ENCODE results near the gene MSL2.
"Not testable (repeated sequence)": the region's sequence is repeated elsewhere in the genome, so short reads cannot be mapped to it uniquely, and the experiment has no call there.

The MSL2 gene

DNA sequence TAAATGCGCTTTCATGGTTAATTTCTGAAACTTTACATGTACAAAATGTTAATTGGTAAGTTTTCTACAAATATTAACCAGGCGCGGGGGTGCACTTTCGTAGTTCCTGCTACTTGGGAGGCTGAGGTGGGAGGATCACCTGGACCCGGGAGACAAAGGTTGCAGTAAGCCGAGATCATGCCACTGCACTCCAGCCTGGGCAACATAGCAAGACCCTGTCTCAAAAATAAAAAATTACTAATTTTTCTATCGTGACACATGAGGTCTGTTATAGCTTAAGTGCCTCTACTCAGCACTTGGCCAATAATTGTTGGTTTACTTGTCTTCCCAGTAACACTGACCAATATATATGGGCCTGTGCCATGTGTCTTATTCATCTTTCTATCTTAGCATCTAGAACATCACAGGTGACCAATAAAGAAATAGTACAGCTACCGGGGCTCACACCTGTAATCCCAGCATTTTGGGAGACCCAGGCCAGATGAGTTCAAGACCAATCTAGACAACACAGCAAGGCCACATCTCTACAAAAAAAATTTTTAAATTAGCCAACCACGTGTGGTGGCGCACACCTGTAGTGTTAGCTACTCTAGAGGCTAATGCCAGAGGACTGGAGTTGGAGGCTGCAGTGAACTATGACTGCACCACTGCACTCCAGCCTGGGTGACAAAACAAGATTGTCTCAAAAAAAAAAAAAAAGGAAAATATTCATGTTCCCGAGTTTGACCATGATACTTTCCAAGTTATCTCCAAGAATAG is 6.1 kb downstream of the MSL2 start:
- DNase-seq = no peak

DNA sequence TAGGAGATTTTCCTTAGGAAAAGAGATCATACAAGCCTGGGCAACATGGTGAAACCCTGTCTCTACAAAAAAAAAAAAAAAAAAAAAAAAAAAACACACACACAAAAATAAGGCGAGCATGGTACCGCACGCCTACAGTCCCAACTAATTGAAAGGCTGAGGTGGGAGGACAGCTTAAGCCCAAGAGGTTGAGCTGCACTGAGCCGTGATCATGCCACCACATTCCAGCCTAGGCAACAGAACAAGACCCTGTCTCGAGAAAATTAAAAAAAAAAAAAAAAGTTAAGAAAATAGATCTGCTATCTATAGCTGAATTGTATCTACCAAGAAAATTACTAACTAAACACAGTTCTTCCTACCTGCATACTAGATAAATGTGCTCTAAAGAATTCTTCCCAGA is 7.1 kb downstream of the MSL2 start:
- DNase-seq = no peak

DNA sequence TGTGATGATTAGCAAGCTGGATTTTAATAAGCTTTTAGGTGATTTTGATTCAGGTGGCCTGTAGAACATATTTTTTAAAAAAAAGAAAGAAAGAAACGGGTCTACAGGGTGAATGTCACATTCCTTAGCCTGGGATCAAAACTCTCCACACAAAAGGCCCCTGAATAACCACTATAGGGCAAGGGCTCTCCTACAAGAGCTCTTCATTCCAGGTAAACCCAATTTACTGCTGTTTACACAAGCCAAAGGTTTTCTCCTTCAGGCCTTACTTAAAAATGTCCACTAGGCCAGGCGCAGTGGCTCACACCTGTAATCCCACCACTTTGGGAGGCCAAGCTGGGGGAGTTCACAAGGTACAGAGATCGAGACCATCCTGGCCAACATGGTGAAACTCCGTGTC is 8.3 kb downstream of the MSL2 start:
- no peak for DNase-seq

DNA sequence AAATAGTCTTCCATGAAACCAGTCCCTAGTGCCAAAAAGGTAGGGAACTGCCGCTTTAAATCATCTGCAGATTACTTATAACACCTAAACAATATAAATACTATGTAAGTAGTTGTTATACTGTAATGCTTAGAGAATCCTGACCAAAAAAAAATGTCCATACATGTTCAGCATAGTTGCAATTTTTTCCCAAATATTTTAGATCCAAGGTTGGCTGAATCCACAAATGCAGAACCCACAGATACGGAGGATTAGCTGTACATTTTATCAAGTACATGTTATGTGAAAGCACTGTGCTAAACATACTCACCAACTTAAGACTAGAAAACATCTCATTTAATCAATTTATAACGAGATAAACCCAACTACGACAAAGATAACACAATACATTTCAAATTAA is 9.3 kb downstream of the MSL2 start:
- no peak for DNase-seq

DNA sequence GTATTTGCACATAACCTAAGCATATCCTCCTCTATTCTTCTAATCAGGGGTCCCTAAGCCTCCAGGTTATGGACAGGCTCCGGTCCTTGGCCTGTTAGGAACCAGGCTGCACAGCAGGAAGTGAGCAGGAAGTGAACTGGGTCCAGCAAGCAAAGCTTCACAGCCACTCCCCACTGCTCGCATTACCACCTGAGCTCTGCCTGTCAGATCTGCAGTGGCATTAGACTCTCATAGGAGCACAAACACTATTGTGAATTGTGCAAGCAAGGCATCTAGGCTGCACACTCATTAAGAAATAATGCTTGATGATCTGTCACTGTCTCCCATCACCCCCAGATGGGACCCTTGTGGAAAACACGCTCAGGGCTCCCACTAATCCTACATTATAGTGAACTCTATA is 9.8 kb downstream of the MSL2 start:
- no peak for DNase-seq

DNA sequence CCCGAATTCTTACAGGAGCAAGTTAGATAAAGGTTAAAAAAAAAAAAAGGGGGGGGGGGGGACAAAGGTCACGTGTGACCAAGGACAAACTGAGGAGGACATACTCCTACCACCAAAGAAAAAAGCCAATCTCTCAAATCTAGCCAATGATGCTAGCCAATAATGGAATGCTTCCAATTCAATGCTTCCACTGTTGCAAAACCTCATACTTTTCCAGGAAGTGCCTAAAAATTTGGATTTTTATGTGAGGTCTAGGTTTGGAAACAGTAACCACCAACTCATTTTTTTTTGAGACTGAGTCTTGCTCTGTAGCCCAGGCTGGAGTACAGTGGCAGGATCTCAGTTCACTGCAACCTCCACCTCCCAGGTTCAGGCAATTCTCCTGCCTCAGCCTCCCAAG is 11.4 kb downstream of the MSL2 start:
- DNase-seq = no peak

DNA sequence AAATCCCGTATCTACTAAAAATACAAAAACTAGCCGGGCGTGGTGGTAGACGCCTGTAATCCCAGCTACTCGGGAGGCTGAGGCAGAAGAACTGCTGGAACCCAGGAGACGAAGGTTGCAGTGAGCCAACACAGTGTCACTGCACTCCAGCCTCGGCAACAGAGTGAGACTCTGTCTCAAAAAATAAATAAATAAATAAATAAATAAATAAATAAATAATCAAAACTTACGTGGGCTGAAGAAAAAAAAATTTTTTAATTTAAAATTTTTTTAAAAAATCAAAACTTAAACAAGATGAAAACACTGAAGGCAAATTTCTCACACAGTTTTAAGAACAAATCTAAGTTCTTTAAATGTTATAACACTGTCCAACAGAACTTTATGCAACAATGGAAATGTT is 14.4 kb downstream of the MSL2 start:
- no peak for DNase-seq

DNA sequence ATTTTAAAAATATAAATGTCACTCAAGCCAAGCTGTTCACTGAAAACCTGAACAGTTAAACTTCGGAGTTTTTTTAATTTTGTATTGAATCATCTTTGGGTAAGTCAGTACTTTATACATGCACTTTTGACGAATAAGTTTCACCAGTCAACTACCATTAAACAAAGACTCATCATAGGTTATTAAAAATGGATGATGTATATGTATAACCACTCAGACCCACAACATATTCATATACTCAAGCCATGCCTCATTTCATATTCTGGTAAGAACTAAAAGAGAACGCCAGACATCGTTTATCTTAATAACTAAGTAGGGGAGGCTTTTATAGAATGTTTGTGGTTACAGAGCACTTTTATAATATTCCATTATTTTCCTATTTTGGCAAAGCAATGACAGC is 18.3 kb downstream of the MSL2 start:
- DNase-seq = no peak

DNA sequence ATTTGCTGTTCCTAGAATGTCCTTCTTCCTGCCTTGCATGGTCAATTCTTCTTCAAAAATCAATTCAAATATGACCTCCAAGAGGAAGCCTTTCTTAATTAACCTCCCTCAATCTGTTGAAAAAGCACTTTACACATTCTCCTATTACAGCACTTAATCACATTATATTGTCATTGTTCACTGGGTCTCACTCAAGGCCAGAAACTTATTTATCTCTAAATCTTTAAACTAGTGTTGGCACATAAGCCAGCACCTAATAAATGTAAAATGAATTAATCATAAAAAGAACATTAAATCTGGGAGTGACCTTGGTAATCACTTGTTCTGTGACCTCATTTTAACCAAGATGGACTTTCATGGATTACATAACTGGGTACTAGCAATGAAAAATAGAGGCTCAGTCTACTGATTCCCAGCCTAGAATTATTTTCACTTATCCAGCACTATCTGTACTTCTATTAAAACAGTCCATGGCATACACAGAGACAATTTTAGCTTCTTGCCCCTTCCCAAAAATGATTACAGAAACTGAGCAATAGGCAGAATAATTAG is 22.1 kb downstream of the MSL2 start:
- no peak for DNase-seq

DNA sequence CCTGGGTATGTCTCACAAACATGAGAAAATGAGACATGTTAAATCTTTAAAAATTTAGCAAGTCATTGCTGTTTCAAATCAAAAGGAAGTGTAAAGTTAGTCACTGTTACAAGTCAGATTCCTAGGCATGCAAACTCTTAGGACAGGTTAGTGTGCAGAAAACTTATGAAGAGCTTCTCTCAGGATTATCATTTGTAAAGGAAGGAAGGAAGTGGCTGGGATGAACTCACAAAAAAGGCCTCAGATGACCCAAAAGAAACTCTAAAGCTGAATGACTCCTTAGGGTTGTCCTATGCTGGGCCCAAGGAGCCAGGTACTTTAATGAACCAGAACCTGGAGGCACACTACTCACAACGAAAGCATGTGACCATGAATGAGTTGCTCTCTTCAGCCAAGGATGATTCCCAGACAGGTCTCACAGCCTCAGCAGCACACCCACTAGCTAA is 25.0 kb downstream of the MSL2 start:
- peak; percentile 36 for DNase-seq

DNA sequence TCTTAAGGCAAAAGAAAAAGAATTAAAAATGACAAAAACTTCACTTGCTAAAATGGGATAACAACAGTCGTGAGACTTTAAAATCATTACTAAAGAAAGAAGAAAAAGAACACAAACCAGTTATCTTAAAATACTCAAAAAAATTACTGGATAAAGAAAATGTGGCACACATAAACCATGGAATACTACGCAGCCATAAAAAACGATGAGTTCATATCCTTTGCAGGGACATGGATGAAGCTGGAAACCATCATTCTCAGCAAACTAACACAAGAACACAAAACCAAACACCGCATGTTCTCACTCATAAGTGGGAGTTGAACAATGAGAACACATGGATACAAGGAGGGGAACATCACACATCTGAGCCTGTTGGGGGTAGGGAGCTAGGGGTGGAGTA is 27.9 kb downstream of the MSL2 start:
- not testable (repeated sequence) for DNase-seq

DNA sequence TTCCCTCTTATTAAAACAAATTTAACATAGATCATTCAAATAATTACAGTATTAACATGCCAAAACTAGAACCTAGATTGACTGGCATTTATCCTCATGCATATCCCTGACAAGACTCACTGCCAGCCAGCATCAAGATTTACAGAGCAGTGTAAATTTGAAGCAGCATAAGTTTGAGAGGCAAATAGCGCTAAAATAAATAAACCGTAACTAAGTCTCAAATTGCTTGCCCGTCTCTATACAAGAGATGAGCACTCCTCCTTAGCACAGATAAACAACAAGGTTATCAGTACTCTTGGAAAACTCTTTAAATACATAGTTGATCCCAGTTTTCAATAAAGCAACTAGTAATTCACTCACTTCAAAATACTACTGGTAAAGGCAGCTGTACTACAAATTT is 29.6 kb downstream of the MSL2 start:
- DNase-seq = no peak

DNA sequence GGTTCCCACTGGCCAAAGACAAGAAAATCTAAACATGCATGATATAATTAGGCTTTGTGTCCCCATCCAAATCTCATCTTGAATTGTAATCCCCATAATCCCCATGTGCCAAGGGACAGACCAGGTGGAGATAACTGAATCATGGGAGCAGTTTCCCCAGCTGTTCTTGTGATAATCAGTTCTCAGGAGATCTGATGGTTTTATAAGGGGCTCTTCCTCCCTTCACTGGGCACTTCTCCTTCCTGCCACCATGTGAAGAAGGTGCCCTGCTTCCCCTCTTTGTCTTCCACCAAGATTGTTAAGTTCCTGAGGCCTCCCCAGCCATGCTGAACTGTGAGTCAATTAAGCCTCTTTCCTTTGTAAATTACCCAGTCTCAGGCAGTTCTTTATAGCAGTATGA is 32.5 kb downstream of the MSL2 start:
- DNase-seq = peak; percentile 58

DNA sequence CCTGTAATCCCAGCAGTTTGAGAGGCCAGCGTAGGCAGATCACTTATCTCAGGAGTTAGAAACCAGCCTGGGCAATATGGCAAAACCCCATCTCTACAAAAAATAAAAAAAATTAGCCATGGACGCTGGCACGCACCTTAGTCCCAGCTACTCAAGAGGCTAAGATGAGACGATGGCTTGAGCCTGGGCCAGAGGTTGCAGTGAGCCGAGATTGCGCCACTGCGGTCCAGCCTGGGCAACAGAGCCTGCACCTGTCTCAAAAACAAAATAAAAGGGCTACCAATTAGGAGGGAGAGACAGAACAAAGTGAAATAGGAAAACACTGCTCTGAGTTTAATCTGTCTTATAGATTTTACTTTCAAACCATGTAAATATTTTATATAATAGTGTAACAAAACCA is 33.8 kb downstream of the MSL2 start:
- no peak for DNase-seq

DNA sequence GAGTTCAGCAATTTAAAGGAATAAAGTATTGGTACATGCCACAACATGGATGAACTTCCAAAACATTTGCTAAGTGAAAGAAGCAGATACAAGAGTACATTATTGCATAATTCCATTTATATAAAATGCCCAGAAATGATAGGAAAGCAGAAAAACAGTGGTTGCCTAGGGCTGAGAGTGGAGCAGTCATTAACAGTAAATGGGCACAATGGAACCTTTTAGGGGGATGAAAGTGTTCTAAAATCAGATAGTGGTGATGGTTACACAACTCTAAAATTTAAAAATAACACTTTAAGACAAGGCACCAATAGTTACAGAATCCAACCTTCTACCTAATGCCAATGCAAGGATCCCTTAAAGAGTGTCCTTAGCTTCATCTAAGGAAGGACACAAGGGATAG is 34.6 kb downstream of the MSL2 start:
- no peak for DNase-seq

DNA sequence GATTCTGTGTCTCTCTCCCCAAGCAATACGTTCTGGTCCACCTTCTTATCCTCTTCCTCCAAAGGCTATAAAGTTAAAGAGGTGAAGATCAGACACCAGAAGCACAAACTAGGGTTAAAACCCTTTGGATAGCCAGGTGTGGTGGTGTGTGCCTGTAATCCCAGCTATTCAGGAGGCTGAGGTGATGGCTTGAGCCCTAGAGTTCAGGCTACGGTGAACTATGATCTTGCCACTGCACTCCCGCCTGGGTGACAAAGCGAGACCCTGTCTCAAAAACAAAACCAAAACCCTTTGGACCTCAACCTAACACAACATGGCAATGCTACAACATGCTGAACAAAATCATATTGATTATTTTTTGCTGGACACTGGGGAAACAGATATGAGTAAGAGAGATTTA is 43.2 kb downstream of the MSL2 start:
- no peak for DNase-seq

DNA sequence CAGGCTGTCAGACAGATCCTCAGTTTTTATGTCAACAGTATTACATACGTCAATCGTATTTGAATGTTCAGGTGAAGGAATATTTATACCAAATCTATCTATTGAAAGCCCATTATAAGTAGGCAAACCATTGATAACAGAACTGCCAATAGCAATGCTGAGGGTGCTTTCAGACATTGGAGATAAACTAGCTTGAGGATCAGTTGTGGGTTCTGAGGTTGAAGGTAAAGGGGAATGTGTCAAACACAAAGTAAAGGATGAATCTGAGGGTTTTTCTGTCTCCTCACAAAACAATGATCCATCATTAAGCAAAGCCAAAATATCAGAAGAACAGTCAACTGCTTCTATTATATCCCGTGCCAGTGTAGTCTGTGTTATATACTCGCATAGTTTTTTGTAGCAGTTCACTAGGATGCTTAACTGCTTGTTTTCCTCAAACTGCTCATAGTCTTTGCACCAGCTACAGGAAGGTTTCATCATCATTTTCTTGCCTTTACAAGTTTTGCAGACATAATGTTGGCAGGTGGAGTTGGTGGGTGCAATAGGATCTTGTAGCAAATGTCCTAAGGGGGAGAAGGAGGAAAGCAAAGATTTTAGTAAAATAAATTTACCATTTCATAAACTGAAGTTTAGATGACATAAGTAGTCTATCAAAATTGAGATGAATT is 43.8 kb downstream of the MSL2 start:
- no peak for DNase-seq

DNA sequence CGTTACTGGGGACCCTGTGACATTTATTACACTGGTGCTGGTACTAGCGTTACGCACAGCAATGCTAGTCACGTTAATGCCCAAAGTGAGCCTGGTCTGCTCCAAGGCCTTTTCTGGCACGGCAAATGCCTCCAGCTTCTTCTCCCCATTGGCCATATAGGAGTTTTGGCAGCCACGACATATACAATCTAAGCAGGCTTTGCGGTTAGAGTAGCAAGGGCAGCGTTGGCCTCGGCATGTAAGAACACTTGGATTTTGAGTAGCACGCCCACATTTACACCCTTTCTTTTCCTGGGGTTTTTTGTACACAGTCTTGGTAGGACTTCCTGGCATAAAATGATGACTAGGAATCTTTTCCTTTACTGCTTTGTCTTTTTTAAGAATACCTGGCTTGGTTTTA is 44.9 kb downstream of the MSL2 start:
- no peak for DNase-seq

DNA sequence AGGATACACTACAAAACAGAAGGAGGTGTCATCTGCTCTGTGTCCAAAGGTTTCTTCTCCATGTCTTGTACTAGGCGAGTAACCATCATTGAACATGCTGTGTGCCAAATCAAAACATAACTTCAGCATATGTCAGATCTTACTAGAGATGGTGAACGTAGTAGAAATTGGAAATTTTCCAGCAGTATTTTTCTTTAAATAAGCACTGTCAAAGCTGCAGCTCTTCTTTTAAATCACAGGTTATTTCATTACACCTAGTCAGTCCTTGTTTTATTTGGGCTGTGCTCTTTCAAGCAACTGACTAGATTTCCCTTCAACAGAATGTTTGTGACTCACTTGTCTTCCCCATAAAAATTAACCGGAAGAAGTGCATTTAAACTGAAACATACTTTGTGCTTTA is 46.5 kb downstream of the MSL2 start:
- DNase-seq = no peak

DNA sequence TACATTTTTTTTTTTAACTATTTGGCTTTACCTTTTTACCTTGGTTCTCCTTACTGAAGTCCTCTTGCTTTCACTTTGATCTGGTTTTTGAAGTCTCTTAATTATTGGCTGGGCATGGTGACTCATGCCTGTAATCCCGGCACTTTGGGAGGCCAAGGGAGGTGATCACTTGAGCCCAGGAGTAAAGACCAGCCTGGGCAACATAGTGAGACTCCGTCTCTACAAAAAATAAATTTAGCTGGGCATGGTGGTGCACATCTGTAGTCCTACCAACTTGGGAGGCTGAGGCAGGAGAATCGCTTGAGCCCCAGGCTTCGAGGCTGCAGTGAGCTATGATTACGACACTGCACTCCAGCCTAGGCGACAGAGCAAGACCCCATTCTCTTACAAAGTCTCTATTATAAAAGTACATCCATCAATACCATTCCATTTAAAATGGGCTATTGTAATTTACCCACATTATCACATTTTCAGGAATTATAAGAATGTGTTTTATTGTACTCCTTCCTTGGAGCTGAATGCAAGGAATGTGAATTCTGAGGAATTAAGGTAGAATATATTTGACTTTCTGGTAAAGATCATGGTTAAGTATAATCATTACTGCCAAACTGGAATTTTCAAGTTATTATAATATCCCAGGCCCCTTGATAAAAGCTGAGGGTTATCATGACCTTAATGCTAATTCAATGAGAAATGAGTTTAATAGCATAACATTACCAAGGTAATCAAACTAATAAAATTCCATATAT is 49.0 kb downstream of the MSL2 start:
- no peak for DNase-seq

DNA sequence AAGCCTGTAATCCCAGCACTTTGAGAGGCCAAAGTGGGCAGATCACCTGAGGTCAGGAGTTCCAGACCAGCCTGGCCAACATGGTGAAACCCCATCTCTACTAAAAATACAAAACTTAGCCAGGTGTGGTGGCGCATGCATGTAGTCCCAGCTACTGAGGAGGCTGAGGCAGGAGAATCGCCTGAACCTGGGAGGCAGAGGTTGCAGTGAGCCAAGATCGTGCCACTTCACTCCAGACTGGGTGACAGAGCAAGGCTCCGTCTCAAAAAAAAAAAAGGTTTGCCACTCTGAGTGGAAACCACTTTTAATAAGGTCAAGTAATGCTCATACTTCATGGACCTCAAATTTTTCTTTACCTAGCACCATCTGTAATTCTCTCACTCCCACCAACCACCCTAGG is 51.7 kb downstream of the MSL2 start:
- not testable (repeated sequence) for DNase-seq

DNA sequence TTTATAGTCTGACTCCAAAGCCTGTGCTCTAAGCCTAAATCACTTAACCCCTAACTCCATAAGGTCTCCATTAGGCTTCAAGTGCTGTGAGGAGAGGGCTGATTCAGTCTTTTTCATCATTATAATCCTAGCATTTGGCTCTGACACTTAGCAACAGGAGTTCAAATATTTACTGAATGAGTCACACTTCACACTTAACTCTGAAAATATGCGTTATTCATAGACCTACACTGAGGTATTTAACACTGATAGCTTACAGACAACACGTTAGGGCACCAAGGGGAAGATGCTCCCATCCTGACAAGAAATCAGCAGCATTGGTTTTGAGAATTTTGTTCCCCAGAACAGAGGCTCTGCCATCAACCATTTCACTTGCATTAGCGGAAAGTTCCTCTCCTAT is 53.5 kb downstream of the MSL2 start:
- no peak for DNase-seq

DNA sequence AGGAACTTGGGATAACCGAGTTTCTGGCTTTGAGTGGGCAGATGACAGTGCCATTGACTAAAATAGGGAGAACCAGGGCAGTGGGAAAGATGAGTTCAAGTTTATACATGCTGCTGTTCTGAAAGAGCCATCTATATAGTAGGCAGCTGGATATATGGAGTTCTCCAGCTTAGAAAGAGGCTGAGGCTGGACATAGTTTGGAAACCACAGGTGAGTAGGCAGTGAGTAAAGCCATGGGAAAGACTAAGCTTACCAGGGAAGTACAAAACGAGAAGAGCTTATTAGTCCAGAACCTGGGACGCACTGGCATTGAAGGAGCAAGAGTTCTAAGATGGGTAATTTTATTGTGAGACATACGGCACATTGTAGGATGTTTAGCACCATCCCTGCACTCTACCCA is 54.2 kb downstream of the MSL2 start:
- DNase-seq = no peak

DNA sequence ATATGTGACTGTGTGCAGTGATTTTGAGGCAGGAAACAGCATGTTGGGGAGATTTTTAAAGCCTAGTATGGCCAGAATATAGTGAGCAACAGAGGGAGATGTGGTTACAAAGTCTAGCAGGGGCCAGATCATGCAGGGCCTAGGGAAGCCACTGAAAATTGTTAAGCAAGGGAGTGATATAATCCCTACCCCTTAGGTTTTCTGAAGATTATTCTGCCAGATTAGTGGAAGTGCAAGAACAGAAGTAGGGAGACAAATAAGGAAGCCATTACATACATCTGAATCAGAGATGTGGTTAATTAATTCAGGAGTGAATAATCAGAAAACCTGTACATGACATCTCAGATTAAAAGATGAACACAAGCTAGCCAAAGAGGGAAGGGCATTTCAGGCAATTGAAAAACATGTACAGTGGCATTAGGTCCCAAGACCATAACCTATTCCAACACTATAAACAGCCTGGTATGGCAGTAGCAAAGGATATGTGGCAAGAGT is 54.8 kb downstream of the MSL2 start:
- peak; percentile 30 for DNase-seq
